AG09319 (cell line): ENCODE measurements around the gene VLDLR.

ENCODE experiments used
- DNase-seq: peaks from one replicate; pipeline ENCODE4 v3.0.0-alpha.2; 2010; ENCODE audit warnings: low read depth; ENCODE audit errors: extremely low read depth
- CTCF ChIP-seq: IDR thresholded peaks from 2 replicates; pipeline ENCODE4 v1.5.1; 2011; ENCODE audit warnings: low read depth, mild to moderate bottlenecking, inconsistent platforms, low read length, moderate library complexity

VLDLR gene

GRCh38 chr9:2621722-2622460 is at the start of gene VLDLR:
TSS of gene VLDLR (plus strand) at chr9:2621787. CDS start at chr9:2622190, 403 bp downstream.
- TF ChIP-seq CTCF, result no peak; the same call in 1 of the 2 replicates

GRCh38 chr9:2574203-2574602 is 47.4 kb upstream of the VLDLR start:
- DNase-seq, result no peak
- TF ChIP-seq CTCF, result no peak

More at GRCh38 chr9:2621722-2622460, at the start of gene VLDLR:
- no peak for DNase-seq

- TF ChIP-seq CTCF, result no peak
- no peak for DNase-seq
Measured at GRCh38 chr9:2576631-2577030, 45.0 kb upstream of the VLDLR start.

- no peak for TF ChIP-seq CTCF
- no peak for DNase-seq
Measured at GRCh38 chr9:2583308-2584013, 38.1 kb upstream of the VLDLR start.

- TF ChIP-seq CTCF, result no peak
- DNase-seq, result no peak
Measured at GRCh38 chr9:2591967-2592366, 29.6 kb upstream of the VLDLR start.

- no peak for TF ChIP-seq CTCF
- DNase-seq, result no peak
Measured at GRCh38 chr9:2593744-2594143, 27.8 kb upstream of the VLDLR start.

GRCh38 chr9:2595973-2596372 is 25.6 kb upstream of the VLDLR start:
- no peak for DNase-seq
- no peak for TF ChIP-seq CTCF
